ENCODE data around the gene TCIRG1.

GRCh38 chr11:68013611-68014156 is 25.1 kb upstream of the TCIRG1 start:
- TF ChIP-seq EZH2phosphoT487 (IDR thresholded peaks at IDR 0.05; ENCODE audit: insufficient read depth, low read depth) (no peak), EZH2 (IDR thresholded peaks at IDR 0.05; ENCODE audit: insufficient read depth, poor library complexity, severe bottlenecking) (no peak)
